D341Med (cell line): ENCODE results near the gene TCEAL2.
A peak's percentile ranks its signal among the peaks of the same experiment; 100 is the strongest.
"Not testable (repeated sequence)": the region's sequence is repeated elsewhere in the genome, so short reads cannot be mapped to it uniquely, and the experiment has no call there.

Experiments used
- DNase-seq: peaks from one replicate; pipeline ENCODE4 v3.0.0; 2012; ENCODE audit warnings: low spot score

The TCEAL2 gene

DNA sequence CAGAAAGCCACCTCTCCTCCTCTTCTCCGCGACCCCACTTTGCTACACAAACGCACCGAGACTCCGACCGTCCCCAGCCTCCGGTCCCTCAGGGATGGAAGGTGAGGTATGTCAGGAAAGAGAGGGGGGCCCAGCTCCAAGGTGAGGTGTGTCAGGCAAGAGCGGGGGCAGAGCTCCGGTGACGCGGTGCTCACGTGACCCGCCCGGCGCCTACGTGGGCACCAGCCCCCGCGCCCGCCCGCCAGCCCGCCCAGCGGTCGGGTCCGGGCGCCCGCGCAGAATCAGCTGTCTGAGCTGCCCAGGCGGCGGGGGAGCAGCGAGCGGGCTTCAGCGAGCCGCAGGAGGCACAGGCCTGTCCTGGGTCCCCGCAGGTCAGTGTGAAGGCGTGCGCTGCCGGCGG is at the start of gene TCEAL2:
TSS of gene TCEAL2 (plus strand) at position 244 of the 400 bp plus-strand sequence. CDS start 1,152 bp downstream, outside the sequence.
- DNase-seq = not testable (repeated sequence)

DNA sequence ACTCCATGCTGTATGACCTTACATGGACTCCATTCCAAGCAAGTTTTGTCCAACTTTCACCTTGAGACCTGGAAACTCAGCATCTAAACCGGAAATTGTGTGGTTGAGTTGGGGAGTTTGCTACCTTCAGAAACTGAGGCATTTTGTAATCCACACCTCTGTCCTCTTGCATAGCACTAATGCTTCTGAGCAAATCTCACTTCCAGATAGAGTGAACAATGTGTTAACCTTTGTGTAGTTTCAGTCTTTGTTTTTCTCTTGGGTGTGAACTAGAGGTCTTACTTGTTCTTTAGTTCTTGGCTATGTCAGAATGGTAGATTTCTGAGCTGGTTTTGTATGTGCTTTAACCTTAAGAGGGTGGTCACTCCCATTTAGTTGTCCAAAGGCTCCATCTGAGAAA is 48.1 kb upstream of the TCEAL2 start:
- DNase-seq = no peak

DNA sequence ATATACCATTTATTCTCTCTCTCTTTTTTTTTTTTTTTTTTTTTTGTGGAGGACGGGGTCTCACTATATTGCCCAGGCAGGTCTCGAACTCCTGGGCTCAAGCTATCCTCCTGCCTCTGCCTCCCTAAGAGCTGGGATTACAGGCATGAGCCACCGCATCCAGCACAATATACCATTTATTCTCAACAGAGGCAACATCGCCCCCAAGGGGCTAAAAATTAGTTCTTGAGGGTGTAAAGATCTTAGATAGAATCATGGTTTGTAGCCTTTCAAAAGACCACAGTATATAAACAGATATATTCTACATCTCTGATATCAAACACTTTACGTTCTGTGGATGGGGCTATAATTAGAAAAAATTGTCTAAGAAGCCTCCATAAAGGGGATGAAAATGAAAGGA is 39.8 kb upstream of the TCEAL2 start:
- no peak for DNase-seq

DNA sequence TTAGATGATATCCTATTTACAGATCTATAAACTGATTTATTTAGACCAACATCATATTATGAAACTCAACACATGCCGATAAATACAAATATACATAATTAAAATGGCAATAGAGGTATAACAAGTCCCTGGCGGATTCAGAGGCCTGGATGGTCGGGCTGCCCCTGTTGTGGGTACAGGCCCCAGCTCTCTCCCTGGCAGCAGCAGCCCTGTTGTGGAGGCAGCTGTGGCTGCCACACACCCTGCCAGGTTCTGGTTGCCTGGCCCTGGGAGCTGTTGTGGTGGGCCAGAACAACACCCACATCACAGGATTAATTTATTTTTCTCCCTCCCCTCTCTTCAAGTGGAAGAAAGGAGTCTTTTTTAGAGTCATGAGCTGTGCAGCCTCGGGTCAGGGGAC is 12.1 kb upstream of the TCEAL2 start:
- DNase-seq = no peak

DNA sequence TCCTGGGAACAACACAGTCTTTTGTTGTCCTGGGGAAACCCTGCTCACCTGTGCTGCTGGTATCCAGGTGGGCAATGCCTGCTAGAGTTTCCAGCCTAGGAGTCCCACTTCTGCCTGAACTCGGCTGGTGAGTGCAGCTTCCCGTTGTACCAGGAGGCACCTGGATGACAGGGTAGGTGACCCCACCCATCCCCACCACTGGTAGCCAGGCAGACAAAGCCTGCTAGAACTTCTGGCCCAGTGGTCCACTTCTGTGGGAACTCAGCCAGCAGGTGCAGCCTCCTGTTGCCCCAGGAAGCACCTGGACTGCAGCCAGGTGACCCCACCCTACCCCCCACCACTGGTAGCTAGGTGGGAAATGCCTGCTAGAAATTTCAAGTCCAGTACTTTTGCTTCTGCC is 9.7 kb upstream of the TCEAL2 start:
- no peak for DNase-seq

DNA sequence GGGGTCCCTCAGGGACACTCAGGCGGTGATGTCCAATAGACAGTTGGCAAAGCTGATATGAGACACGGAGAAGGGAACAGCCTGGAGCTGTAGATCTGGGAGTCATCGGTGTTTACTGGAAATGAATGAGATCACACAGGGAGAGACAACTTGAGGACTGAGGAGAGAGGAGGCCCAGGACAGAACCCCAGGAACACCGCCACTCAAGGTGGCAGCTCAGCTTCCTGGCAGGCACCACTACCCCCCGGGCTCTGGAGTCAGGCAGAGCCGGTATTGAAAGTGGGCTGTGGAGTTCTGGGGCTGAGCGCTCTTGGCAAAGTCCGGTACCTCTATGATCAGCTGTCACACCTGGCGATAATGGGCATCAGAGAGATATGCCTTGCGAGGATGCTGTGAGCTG is 465 bp upstream of the TCEAL2 start:
- DNase-seq = not testable (repeated sequence)

DNA sequence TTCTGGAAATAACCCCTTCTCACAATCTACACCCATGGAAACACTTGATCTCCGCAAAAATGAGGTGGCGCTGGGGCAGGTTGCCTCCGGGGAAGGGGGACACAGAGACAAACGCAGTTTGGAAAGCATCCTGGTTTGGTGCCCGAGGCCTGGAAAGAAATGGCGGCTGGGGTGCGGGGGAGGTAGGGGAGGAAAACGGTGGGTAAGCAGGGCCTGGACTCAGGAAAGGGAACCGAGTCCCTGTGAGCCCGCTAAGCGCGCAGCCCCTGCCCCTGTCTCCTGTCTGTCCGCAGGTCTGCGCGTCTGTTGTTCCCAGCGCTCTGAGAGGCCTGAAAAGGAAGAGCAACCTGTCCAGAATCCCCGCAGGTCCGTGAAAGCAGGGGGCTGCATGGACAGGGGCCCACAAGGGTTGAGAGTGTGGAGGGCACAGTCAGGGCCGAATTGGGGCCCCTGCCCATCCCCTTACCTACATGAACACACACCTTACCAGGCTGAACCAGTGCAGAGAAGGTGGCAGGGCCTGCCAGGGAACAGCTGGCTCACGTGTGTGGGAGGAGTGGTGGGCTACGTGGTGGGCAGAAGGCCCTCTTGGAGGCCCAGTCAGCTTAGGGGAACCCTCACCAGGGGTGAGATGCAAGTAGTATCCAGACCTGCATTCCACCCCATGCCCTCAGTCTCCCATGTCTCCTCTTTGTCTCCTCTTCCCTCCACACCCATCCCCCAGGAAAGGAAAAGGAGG is 770 bp downstream of the TCEAL2 start:
- not testable (repeated sequence) for DNase-seq

DNA sequence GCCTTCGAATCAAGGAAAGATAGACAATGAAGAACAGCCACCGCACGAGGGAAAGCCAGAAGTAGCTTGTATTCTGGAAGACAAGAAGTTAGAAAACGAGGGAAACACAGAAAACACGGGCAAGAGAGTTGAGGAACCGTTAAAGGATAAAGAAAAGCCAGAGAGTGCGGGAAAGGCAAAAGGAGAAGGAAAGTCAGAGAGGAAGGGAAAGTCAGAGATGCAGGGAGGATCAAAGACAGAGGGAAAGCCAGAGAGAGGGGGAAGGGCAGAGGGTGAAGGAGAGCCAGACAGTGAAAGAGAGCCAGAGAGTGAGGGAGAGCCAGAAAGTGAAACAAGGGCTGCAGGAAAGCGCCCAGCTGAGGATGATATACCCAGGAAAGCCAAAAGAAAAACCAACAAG is 1.4 kb downstream of the TCEAL2 start:
- no peak for DNase-seq

DNA sequence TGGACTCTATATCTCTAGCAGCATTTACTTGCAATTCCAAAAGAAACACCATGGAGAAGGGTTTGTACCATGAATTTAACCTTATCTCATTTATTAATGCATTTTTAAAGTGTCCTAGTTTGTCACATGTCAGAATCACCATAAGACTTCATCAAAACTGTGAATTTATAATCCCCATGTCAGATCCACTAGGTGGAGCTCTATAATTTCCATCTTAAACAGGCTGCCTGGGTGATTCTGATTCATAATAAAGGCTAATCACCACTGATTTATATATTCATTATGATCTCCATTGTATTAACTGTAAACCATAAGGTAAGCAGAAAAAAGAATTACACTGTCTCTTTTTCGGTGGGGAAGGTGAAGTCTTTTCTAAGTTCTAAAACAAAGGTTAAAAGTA is 4.0 kb downstream of the TCEAL2 start:
- DNase-seq = no peak

DNA sequence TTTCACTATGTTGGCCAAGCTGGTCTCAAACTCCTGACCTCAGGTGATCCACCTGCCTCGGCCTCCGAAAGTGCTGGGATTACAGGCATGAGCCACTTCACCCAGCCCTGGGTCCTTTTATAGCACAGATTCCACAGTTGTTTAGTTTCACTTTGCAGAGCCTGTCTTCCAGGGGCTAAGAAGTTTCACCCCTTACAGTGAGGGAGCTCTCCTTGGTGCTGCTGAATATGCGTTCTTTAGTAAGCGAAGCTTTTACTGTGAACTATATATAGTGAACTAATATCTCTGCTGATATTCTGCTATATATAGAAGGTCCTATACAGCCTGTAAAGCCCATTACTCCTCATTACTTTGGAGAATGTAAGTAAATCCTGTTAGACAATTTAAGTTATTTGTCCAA is 12.6 kb downstream of the TCEAL2 start:
- DNase-seq = no peak

DNA sequence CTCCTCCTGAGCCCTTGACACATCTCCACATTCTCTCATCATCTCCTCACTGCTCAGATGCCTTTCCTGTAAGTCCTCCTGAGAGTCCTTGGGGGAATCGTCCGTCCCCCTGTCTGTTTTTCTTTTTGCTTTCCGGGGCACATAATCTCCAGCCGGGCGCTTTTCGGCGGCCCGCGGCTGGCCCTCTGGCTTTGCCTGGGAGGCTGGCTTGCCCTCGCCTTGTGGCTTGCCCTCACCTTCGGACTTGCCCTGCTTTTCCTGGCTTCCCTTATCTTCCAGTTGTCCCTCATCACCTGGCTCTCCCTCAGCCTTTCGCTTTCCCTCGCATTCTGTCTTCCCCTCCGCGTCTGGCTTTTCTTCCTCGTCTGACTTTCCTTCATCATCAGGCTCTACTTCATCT is 15.4 kb downstream of the TCEAL2 start:
- not testable (repeated sequence) for DNase-seq

DNA sequence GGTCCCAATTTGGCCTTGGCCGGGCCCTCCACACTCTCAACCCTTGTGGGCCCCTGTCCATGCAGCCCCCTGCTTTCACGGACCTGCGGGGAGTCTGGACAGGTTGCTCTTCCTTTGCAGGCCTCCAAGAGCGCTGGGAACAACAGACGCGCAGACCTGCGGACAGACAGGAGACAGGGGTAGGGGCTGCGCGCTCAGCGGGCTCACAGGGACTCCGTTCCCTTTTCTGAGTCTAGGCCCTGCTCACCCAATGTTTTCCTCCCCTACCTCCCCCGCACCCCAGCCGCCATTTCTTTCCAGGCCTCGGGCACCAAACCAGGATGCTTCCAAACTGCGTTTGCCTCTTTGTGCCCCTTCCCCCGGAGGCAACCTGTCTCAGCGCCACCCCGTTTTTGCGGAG is 16.2 kb downstream of the TCEAL2 start:
- not testable (repeated sequence) for DNase-seq

DNA sequence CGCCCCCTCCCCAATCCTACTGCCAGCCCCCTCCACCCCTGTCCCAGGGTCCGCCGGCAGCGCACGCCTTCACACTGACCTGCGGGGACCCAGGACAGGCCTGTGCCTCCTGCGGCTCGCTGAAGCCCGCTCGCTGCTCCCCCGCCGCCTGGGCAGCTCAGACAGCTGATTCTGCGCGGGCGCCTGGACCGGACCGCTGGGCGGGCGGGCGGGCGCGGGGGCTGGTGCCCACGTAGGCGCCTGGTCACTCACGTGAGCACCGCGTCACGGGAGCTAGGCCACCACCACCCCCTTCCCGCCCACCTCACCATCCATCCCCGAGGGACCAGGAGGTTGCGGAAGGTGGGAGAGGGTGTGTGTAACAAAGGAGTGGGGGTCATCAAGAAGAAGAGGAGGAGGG is 16.8 kb downstream of the TCEAL2 start, which contains the start of gene TCEAL6:
TSS of gene TCEAL6 (minus strand) at position 208 of the 400 bp plus-strand sequence.
- not testable (repeated sequence) for DNase-seq

DNA sequence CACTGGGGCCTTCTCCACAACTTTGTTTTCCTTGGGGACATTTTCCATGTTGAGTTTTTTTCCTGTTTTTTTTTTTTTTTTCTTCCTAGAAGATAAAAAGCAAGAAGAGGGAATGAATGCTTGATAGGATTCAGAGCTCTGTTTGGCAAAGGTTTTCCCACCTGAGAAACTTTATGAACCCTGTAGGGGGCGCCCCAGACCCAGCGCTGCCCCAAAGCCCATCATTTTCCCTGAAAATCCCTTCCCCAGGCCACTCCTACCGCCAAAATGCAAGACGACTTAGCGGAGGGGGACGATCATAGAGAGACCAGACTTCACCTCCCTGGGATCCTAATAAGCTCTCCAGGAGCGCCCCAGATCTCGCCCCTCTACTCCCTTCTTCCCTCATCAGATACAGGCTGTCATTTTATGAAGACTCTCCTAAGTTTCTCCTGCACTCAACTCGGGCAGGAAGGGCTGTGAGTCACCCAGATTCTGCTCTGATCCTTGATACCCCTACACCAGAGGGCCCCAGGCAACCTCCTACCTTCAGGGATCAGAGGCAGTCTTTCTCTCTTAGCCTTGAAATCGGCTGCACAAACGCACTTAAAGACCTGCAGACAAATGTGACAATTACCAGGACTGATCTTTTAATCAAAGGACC is 28.9 kb downstream of the TCEAL2 start:
- DNase-seq = peak; percentile 9

DNA sequence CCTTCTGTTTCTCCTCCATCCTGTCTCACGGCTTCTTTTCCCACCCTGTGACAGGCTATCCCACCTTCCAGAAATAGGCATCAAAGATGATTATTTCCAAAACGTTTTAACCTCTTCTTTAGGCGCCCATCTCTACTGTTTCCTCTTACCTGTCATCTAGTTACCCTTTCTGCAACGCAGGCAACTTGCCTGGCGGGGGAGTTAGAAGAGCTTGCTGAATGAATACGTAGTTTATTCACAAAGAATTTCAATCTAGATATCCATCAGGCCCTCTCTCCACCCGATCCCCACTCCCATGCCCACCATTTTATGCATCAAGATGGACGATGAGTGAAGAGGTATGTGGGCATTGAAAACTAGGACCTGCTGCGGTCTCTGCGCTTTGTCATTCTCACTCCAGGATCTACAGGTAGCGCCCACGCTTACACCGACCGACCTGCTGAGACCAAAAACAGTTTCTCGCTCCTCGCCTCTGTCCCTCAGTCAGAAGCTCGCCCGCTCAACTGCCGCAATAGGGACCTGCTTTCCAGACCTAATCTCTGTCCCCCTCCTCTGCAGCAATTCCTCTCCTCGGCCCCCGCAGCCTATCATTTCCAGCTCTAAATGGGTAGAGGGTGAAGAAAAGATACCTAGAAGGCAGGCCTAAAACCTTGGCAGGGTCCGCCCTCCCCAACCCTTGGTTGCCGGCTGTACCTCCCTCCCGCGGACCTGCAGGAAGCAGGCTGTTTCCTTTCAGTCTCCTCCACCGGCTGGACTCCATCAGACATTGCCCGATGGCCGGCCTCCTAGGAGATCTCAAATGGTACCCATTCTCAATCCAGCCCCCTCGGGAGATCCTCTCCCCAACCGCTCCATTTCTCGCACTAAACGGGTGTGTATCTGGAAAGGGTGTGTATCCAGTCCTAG is 29.7 kb downstream of the TCEAL2 start:
- DNase-seq = peak; percentile 15

DNA sequence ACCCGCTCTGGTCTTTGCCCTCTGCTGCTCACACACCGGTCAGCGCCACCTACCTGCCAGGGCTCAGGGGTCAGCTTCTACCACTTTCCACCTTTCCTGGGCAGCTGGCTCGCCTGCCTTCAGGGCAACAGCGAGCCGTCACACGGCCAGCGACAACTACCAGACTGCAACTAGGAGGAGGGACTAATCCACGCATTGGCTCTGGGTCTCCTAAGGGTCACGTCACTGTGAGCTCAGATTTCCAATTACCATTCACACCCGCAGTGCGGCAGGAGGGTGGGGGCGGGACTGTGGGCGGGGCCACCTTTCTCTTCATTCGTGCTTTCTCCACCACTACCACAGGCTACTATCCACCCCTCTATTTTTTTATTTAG is 30.3 kb downstream of the TCEAL2 start, which contains the start of gene BEX5:
TSS of gene BEX5 (minus strand) at position 172 of the 374 bp plus-strand sequence. CDS start 1,712 bp downstream, outside the sequence.
- DNase-seq = peak; percentile 52
